ENCODE data around the gene CDC5L. TPM values are rescaled to one million over a fixed set of nuclear protein-coding genes. Genes with fewer than 3 reads are reported as not detected.

CDC5L gene
- total RNA-seq, 1 experiment from 2014 or later = 24.6 TPM

- TF ChIP-seq YY1 (IDR thresholded peaks at IDR 0.05; ENCODE audit: extremely low read depth, insufficient replicate concordance, low read depth, low read length) (peak; percentile 40), POLR2AphosphoS5 (IDR thresholded peaks at IDR 0.05; ENCODE audit: low read depth, low read length) (peak; percentile 95), TCF7L2 (IDR thresholded peaks at IDR 0.05; ENCODE audit: borderline replicate concordance, extremely low read depth, insufficient read depth, insufficient read length) (peak; percentile 89), SP1 (IDR thresholded peaks at IDR 0.05; ENCODE audit: low read depth) (no peak), SIN3A (IDR thresholded peaks at IDR 0.05; ENCODE audit: low read depth) (no peak), EGR1 (IDR thresholded peaks at IDR 0.05; ENCODE audit: low read depth) (no peak)
Measured at GRCh38 chr6:44387346-44388134, at the start of gene CDC5L (continued).

GRCh38 chr6:44338228-44339122, 49.0 kb upstream of the CDC5L start:
- Histone ChIP-seq H3K36me3 (ENCODE audit: control insufficient read depth in 1 of 2, insufficient read depth in 2 of 2, low read length in 2 of 2) (no peaks in the 10 kb centered on the region), H3K4me1 (ENCODE audit: control insufficient read depth in 1 of 2, insufficient read depth in 2 of 2, low read length in 2 of 2) (no peaks in the 10 kb centered on the region), H3K27me3 (ENCODE audit: insufficient read depth, low read length) (no peaks in the 10 kb centered on the region), H4K20me1 (ENCODE audit: insufficient read depth) (no peaks in the 10 kb centered on the region), H3K4me2 (ENCODE audit: low read length) (no peak overlapping the region), H2AFZ (ENCODE audit: low read depth, low read length, poor library complexity, severe bottlenecking) (no peak overlapping the region), H3K9me2 (ENCODE audit: insufficient read depth) (no peaks in the 10 kb centered on the region), H3K9ac (ENCODE audit: low read length) (no peak overlapping the region), H3K79me2 (ENCODE audit: insufficient read depth, low read length) (no peaks in the 10 kb centered on the region), H3K27ac (ENCODE audit: low read depth, low read length) (no peak overlapping the region), H3K4me3 (replicated peaks in 1 of 2; ENCODE audit: low read depth in 1 of 2, low read length in 2 of 2) (no peak overlapping the region), H3K9me3 (ENCODE audit: control insufficient read depth in 1 of 2, insufficient read depth in 1 of 2, low read depth in 1 of 2, low read length in 2 of 2) (no peaks in the 10 kb centered on the region)
- BruUV-seq (replicated peaks) = no TSS peak
- TF ChIP-seq RAD21 (IDR thresholded peaks at IDR 0.05; ENCODE audit: low read depth) = peak; percentile 95
- no peak for TF ChIP-seq EGR1 (IDR thresholded peaks at IDR 0.05; ENCODE audit: low read depth)
- no peak for TF ChIP-seq POLR2AphosphoS5 (IDR thresholded peaks at IDR 0.05; ENCODE audit: low read depth, low read length)
- peak; percentile 68 to 91 (median 87) for TF ChIP-seq CTCF (IDR thresholded peaks at IDR 0.05 in 2 of 3, conservative IDR thresholded peaks at IDR 0.05 in 1 of 3; ENCODE audit: borderline replicate concordance in 1 of 3, insufficient read depth in 1 of 3, low read depth in 2 of 3, low read length in 2 of 3)
- no peak for TF ChIP-seq SIN3A (IDR thresholded peaks at IDR 0.05; ENCODE audit: low read depth)
- TF ChIP-seq YY1 (IDR thresholded peaks at IDR 0.05; ENCODE audit: extremely low read depth, insufficient replicate concordance, low read depth, low read length) = no peak
- peak; percentile 54 for DNase-seq (ENCODE audit: low read depth, low spot score)
- peak; percentile 97 for ATAC-seq
- ChIA-PET RAD21 (ENCODE audit: low non-redundant PET in 1 of 2, low total read pairs in 2 of 2, uncharacterized antibody in 2 of 2, unreplicated experiment in 2 of 2) (interaction anchor here in 1 of 2 experiments (0.7 to 0.8 kb wide), 2 partner anchors 18 to 72 kb away, joined by 3 to 4 read pairs; no protein-coding TSS in a partner anchor), CTCF (interaction anchor here (1.0 to 3.9 kb wide), 4 partner anchors 71 to 242 kb away, joined by 3 to 36 read pairs (median 4); no protein-coding TSS in a partner anchor), POLR2A (interaction anchor here (2.1 kb wide), 1 partner anchor 70 kb away, joined by 6 read pairs; no protein-coding TSS in a partner anchor)
- intact Hi-C loops (cut with micrococcal nuclease) = loop anchor here (1.0 to 5.0 kb wide), 4 partner anchors 70 to 242 kb away; no protein-coding TSS in a partner anchor
